Kidney (tissue), 14 donors: ENCODE results near the gene CAPRIN2. TPM values are rescaled to one million over a fixed set of nuclear protein-coding genes. Genes with fewer than 3 reads are reported as not detected.

Source experiments
- DNase-seq, 5 donors: peaks; one replicate each; pipeline ENCODE4 v3.0.0-alpha.2; 2013 to 2020
- FAIRE-seq: peaks from 2 replicates; lab custom pipeline; 2012; peaks lifted over from hg19 to GRCh38; lab: Jason Lieb, UNC
- H3K27ac ChIP-seq, 2 donors: one replicate each; pipeline ENCODE4 v1.7.0; 2013; ENCODE audit warnings: low read depth in 2 of 2, low read length in 2 of 2, inconsistent platforms in 1 of 2
- H3K27me3 ChIP-seq: one replicate; pipeline ENCODE4 v1.7.1; 2013; ENCODE audit warnings: low read length, inconsistent platforms; ENCODE audit not compliant: control insufficient read depth, insufficient read depth
- H3K36me3 ChIP-seq, 3 donors: one replicate each; pipeline versions ENCODE4 v1.7.0 to v1.7.1; 2013; ENCODE audit warnings: low read length in 3 of 3, control low read depth in 1 of 3, inconsistent platforms in 1 of 3; ENCODE audit not compliant: insufficient read depth in 3 of 3, control insufficient read depth in 2 of 3
- H3K4me1 ChIP-seq, 3 donors: one replicate each; pipeline versions ENCODE4 v1.7.0 to v1.7.1; 2013; ENCODE audit warnings: low read length in 3 of 3, inconsistent platforms in 1 of 3, low read depth in 1 of 3; ENCODE audit not compliant: control insufficient read depth in 2 of 3, insufficient read depth in 2 of 3
- H3K4me3 ChIP-seq, 3 donors: one replicate each; pipeline versions ENCODE4 v1.7.0 to v1.8.1; 2013; ENCODE audit warnings: low read length in 3 of 3, control low read depth in 1 of 3, inconsistent platforms in 1 of 3
- H3K9ac ChIP-seq, 3 donors: one replicate each; pipeline versions ENCODE4 v1.7.0 to v1.7.1; 2013; ENCODE audit warnings: low read length in 3 of 3, control low read depth in 1 of 3, inconsistent platforms in 1 of 3
- H3K9me3 ChIP-seq, 3 donors: one replicate each; pipeline versions ENCODE4 v1.7.0 to v1.7.1; 2013; ENCODE audit warnings: low read length in 3 of 3, control low read depth in 1 of 3, inconsistent platforms in 1 of 3; ENCODE audit not compliant: control insufficient read depth in 2 of 3, insufficient read depth in 1 of 3
- CTCF ChIP-seq: IDR thresholded peaks from 3 replicates; pipeline ENCODE4 v1.5.1; 2012; ENCODE audit warnings: mild to moderate bottlenecking, moderate library complexity, borderline replicate concordance; ENCODE audit not compliant: insufficient read depth; ENCODE audit errors: extremely low read depth
- intact Hi-C: fragments of 100-400 bp; cut with DNase I; formaldehyde crosslinking; loops from one replicate; pipeline ENCODE4 v1.11.1; 2022
- polyA plus RNA-seq: library from polyadenylated mRNA; stranded (reverse); fragments of 350-450 nt; fragmentation: Illumina TruSeq; extraction: RNeasy Lipid Tissue Mini Kit (QIAGEN cat#74804); gene quantifications from one replicate; pipeline ENCODE4 v1.2.3, GENCODE V29; 2014; ENCODE audit warnings: low read depth, low replicate concordance; ENCODE audit not compliant: insufficient read depth
- total RNA-seq: library from RNA; stranded (reverse); fragmentation: NEBNext Ultra II Directional; extraction: Animal tissue kit (Norgen Biotek cat#: 25700); gene quantifications from one replicate; pipeline ENCODE4 v1.2.1, GENCODE V29; 2021
- donor health status: control.
- donor health status: control.
- donor health status: control.
- donor health status: control.
- donor health status: control.
- donor health status: DM: yes; HTN: yes; CAD: no.
- donor health status: Normal renal cell carcinoma (clear cell type).

CAPRIN2 gene
- total and polyA plus RNA-seq, 2 donors from 2014 or later = 15.6 to 21.5 TPM

- FAIRE-seq = no peak
- no peak for TF ChIP-seq CTCF
- Histone ChIP-seq H3K36me3 (peaks cover 0 to 7% (median 0%) of the 10 kb centered on the region in 3 donors), H3K4me3 (no peak overlapping the region), H3K9ac (no peak overlapping the region), H3K4me1 (no peaks in the 10 kb centered on the region), H3K9me3 (no peaks in the 10 kb centered on the region), H3K27me3 (no peaks in the 10 kb centered on the region), H3K27ac (no peak overlapping the region)
- no peak for DNase-seq
- intact Hi-C loops = no loop called here
Observed at GRCh38 chr12:30687265-30687986, 67.3 kb downstream of the CAPRIN2 start.

GRCh38 chr12:30679241-30679640 lies 75.5 kb downstream of the CAPRIN2 start:
- Histone ChIP-seq H3K9ac (no peak overlapping the region), H3K9me3 (no peaks in the 10 kb centered on the region), H3K36me3 (peaks cover 4 to 26% (median 8%) of the 10 kb centered on the region in 3 donors), H3K27ac (no peak overlapping the region), H3K4me1 (no peaks in the 10 kb centered on the region), H3K4me3 (no peak overlapping the region), H3K27me3 (no peaks in the 10 kb centered on the region)
- DNase-seq = no peak
- FAIRE-seq = no peak
- TF ChIP-seq CTCF = no peak
- intact Hi-C loops = no loop called here

- intact Hi-C loops = no loop called here
- Histone ChIP-seq H3K36me3 (peaks cover 4 to 32% (median 8%) of the 10 kb centered on the region in 3 donors), H3K9ac (no peak overlapping the region), H3K9me3 (no peaks in the 10 kb centered on the region), H3K27me3 (no peaks in the 10 kb centered on the region), H3K4me1 (no peaks in the 10 kb centered on the region), H3K4me3 (no peak overlapping the region), H3K27ac (no peak overlapping the region)
- TF ChIP-seq CTCF = no peak
- DNase-seq (no peak), FAIRE-seq (no peak)
Observed at GRCh38 chr12:30678221-30678620, 76.5 kb downstream of the CAPRIN2 start.

- H3K9ac ChIP-seq = no peak overlapping the region
- H3K27me3 ChIP-seq = no peaks in the 10 kb centered on the region
- no peaks in the 10 kb centered on the region for H3K9me3 ChIP-seq
- peaks cover 7 to 8% (median 8%) of the 10 kb centered on the region in 3 donors for H3K36me3 ChIP-seq
- no peaks in the 10 kb centered on the region for H3K4me1 ChIP-seq
- FAIRE-seq (no peak), DNase-seq (no peak)
- no peak overlapping the region for H3K4me3 ChIP-seq
- H3K27ac ChIP-seq = no peak overlapping the region
- no peak for TF ChIP-seq CTCF
- intact Hi-C loops = no loop called here
Observed at GRCh38 chr12:30661210-30661609, 93.5 kb downstream of the CAPRIN2 start.
